GM18861 (cell line): Measurements from ENCODE around the gene EPHB6.

Experiments
- ATAC-seq: cut with Tn5 transposase; IDR thresholded peaks from one replicate; pipeline ENCODE4 v1.9.1; 2021; ENCODE audit not compliant: unreplicated experiment

Gene EPHB6

DNA sequence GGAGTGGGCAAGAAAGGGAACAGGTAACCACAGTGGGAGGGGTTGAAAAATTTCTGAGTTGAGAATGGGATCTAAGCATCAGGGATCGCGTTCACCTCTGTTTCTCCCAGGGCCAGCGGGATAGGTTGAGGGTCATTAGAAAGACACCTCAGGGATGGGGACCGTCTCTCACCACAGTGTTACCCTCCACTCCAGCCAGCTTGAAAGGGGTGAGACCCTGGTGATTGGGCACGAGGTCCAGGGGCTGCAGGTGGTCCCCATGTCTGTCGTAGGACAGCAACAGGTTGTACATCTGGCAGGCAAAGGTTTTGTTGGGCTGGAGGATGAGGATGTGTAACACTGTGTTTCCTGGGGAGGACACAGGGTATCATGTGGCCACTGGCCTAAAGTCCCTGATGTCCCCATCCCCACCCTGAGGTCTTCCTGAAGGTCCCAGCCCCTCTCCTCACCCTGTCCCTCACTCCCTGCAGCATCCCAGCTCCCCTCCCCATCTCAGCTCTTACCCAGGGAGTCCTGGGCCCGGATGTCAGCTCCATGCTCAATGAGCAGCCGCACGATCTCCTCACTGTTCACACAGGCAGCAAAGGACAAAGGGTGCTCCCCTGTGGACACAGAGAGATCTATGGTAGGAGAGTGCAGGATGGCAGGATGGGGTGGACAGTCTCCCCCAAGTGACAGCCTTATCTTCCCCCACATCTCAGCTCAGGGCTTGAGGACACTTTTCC is 21.5 kb downstream of the EPHB6 start:
- ATAC-seq, result no peak

- no peak for ATAC-seq
Measured at GRCh38 chr7:142876991-142877910, 22.4 kb downstream of the EPHB6 start.

DNA sequence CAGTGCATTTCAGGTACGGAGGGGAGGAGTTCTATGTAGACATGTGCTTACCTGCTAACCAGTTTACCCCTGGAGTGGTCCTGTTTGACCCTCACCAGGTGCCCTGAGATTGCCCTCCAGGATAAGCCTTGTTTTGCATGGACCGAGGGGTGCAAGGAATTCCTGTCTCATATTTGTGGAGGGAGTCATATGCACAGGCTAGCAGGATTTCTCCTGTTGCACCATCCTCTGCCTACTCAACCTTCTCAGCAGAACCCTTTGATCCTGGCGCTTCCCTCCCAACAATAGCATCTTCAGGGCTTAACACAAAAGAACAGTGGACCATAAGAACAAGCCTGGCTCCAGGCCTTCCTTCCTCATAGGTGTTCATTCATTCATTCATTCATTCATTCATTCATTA is 23.4 kb downstream of the EPHB6 start:
- ATAC-seq, result no peak

DNA sequence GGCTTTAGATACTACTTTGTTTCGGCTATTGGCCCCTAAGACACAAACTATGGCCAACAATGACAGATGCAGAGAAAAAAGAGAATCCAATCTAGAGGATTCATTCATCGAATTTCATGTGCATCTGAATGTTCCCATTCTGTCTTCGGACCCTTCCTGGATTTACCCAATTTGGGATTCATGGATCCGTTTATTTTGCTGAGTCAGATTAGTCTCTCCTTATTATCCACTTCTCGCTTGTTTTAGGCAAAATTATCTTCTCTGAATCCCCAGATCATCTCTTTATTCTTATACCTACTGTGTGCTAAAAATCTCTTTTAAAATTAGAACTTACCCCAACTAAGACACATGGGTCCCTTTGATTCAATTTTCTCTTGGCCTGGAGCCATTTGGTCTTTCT is 24.2 kb downstream of the EPHB6 start:
- no peak for ATAC-seq

DNA sequence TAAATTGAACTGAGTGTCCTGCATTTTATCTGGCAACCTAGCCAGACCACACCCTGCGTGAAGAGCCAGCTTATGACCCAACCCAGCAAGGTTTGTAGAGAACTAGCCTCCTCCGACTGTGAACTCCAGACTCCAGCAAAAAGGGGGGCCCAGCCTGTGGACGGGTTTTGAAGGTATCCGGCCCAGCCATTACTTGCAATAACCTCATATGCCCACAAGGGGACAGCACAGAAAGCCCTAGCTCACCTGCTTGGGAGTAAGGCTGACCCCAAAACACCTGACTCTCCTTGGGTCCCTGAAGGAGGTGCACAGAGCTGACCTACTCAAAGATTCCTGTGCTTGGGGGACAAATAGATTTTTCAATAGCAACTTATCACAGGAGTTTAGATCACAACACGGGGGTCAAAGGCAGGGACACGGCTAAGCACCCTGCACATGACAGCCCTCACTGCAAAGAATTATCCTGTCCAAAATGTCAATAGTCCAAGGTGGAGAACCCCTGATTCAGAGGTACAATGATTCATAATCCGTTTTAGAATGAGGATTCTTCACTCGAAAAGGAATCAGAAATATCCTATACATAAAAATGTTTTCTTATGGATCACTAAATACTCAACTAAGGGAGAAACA is 26.1 kb downstream of the EPHB6 start:
- peak; percentile 46 for ATAC-seq

DNA sequence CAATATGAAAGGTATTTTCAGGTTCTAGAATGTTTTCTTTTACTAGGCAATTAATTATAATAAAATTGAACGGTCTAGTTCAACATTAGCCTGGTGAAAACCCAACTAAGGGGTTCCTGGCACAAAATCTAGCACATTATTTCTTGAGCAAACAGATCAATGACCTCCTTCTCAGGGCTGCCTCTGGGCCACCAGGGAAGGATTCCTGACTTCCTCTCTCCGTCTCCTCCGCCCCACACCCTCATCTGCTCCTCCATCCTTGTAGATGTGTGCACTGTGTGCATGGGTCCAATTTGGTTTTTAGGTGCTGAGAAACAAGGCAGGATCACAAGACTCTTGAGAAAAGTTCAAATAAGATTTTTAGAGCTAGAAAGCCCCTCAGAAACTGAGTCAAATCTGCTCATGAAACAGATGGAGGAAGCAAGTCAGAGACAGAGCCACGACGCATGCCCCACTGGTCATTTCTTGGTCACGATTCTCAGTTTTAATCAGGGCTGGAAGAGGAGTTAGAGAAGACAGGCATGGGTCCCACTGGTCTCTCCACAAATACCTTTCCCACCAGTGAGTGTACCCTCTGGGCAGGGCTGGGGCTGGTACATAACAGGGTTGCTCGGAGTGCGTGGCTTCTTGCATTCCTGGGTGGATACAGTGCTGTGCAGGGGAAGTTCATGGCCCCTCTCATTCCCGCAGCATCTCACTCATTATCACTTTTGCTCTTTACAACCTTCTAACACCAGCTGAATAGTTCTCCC is 26.9 kb downstream of the EPHB6 start:
- ATAC-seq, result no peak

DNA sequence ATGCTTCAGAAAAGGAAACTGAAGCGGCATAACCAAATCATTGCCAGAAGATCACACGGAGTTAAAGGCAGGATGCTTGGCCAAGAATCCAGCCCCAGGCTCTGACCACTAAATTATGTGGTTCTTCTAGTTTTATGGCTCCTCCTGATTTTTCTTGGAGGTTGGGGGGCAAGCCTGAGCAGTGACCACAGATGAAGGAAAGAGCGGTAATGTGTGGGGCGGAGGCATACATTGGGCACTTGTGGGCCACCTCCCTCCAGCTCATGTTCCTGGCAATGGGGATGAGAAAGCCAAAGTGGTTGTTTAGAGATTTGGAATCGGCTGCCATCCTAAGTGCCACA is 27.4 kb downstream of the EPHB6 start:
- no peak for ATAC-seq

- no peak for ATAC-seq
Measured at GRCh38 chr7:142883145-142883544, 28.3 kb downstream of the EPHB6 start.

GRCh38 chr7:142883571-142884285 is 28.9 kb downstream of the EPHB6 start:
- ATAC-seq, result no peak

DNA sequence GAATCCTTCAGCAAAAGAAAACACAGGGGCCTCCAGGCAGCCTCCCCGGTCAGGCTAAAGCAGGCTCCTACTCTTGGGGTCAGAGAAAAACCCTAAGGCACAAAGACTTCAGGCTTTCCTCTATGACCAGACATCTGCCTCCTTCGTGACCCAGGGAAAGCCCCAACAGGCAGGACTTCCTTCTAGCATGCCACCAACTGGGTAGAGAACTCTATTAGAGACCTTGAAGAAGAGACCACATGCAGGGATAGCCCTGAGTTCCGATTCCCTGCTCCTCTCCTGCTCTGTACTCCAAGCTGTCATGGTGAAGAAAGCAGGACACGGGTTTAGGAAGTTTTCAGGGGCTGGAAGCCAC is 29.4 kb downstream of the EPHB6 start:
- ATAC-seq, result no peak

- ATAC-seq, result no peak
Measured at GRCh38 chr7:142885311-142886230, 30.7 kb downstream of the EPHB6 start, which contains the start of gene TRPV6. TRPV6 (minus strand) TSS chr7:142885745.

- no peak for ATAC-seq
Measured at GRCh38 chr7:142886866-142887265, 32.0 kb downstream of the EPHB6 start.

DNA sequence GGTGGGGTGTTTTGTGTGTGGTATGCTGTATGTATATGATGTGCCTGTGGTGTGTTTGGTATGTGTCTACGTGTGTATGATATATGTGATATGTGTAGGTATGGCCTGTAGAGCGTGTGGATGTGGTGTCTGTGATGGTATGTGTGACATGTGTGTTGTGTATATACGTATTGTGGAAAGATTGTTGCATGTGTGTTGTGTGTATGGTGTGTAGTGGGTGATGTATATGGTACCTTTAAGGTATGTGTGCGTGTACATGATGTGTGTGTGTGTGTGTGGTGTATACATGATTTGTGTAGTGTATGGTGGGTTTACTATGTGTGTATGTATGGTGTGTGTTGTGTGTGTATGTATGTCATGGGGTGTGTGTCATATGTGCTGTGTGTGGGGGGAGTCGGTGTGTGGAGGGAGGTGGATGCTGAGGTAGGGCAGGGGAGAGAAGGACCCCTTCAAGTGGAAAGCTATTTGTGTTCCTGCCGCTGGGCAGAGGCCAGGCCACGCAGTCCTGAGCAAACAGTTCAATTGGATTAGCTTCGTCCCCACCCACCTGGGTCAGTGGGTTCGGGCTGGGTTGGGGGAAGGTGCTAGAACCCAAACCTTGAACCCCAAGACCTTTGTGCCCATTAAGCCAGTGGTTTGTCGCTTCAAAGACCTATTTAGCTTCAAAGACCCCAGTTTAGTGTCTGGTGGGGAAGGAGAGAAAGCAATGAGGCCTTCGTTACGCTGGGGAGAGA is 32.6 kb downstream of the EPHB6 start:
- ATAC-seq, result no peak

GRCh38 chr7:142889816-142890215 is 34.9 kb downstream of the EPHB6 start:
- ATAC-seq, result no peak

DNA sequence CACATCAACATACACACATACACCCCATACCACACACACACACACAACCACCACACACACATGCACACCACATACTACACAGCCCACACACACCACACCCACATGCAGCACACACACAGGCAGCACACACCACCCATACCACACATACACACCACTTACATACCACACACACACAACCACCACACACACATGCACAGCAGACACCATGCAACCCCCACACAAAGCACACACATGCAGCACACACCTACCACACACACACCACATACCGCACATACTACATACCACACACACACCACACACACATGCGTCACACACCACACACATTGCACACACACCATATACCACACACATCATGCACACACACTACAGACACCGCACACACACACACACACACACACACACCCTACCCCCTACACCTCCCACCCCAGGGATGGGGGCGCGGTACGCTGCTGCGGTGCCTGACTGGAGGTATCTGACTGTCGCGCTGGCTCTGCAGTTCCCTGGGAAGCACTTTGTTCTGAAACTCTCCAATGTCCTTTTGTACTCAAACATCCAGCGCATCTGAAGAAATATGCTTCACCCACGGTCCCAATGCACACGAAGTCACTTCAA is 36.1 kb downstream of the EPHB6 start:
- no peak for ATAC-seq

GRCh38 chr7:142891490-142892082 is 36.7 kb downstream of the EPHB6 start:
- ATAC-seq, result no peak

DNA sequence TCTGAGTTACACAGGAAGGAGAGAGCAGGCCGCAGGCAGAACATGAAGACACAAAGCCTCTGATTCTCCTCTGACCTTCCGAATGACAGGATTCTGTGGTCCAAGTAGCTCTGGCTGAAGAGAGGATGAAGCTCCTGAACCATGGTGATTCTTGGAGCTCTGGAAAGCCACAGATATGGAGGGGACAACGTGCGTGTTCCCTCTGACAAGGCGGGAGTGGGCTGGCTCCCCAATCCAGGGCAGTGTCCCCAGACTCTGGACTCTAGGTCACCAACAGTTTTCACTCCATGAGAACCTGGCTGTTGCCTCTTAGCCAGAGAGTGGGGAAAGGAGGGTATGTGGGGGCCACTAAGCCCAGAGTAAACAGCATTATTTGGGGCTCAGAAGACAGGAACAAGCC is 38.1 kb downstream of the EPHB6 start:
- ATAC-seq, result no peak
